Fibroblast of villous mesenchyme (primary cell): ENCODE measurements around the gene LIG1. TPM values are rescaled to one million over a fixed set of nuclear protein-coding genes. Genes with fewer than 3 reads are reported as not detected.

Experiments
- DNase-seq: peaks from one replicate; pipeline ENCODE4 v3.0.0-alpha.2; 2010; ENCODE audit warnings: low read depth
- H3K4me3 ChIP-seq: 2 replicates; pipeline ENCODE4 v1.5.1; 2011; ENCODE audit warnings: low read depth, mild to moderate bottlenecking, low read length
- CTCF ChIP-seq: IDR thresholded peaks from 2 replicates; pipeline ENCODE4 v1.5.1; 2012; ENCODE audit warnings: low read depth, mild to moderate bottlenecking, low read length; ENCODE audit not compliant: insufficient read depth
- total RNA-seq: library from RNA; depleted of rRNA; stranded (reverse); fragments of >200 nt; gene quantifications from 2 replicates; pipeline ENCODE4 v1.2.3, GENCODE V29; 2012

The LIG1 gene
- total RNA-seq, 1 donor, result 10.4 TPM

- H3K4me3 ChIP-seq, result no peak overlapping the region
- TF ChIP-seq CTCF, result no peak
- no peak for DNase-seq
These were observed 13.2 kb upstream of the LIG1 start for GRCh38 chr19:48183356-48183755.

- H3K4me3 ChIP-seq, result no peak overlapping the region
- TF ChIP-seq CTCF, result no peak
- DNase-seq, result no peak
These were observed 12.3 kb upstream of the LIG1 start for GRCh38 chr19:48182434-48182833.

GRCh38 chr19:48181505-48181904 is 11.4 kb upstream of the LIG1 start:
- H3K4me3 ChIP-seq, result no peak overlapping the region
- no peak for DNase-seq
- TF ChIP-seq CTCF, result no peak

GRCh38 chr19:48176226-48176625 is 6.1 kb upstream of the LIG1 start:
- H3K4me3 ChIP-seq, result no peak overlapping the region
- no peak for TF ChIP-seq CTCF
- no peak for DNase-seq

- no peak for TF ChIP-seq CTCF
- no peak overlapping the region for H3K4me3 ChIP-seq
- DNase-seq, result no peak
These were observed 5.4 kb upstream of the LIG1 start for GRCh38 chr19:48175578-48175977.

GRCh38 chr19:48174445-48175030 is 4.4 kb upstream of the LIG1 start:
- no peak for TF ChIP-seq CTCF
- no peak overlapping the region for H3K4me3 ChIP-seq
- no peak for DNase-seq

GRCh38 chr19:48171710-48172109 is 1.6 kb upstream of the LIG1 start:
- no peak for DNase-seq
- TF ChIP-seq CTCF, result no peak
- no peak overlapping the region for H3K4me3 ChIP-seq
